Activated naive CD8-positive, alpha-beta T cell treated with anti-CD3 and anti-CD28 coated beads, Interleukin-2, amount 50 U/mL, for 24 hours (primary cell): ENCODE measurements around the gene MCC.
"Not testable (repeated sequence)": the region's sequence is repeated elsewhere in the genome, so short reads cannot be mapped to it uniquely, and the experiment has no call there.

Source experiments
- ATAC-seq: fragments of 150-1000 bp; cut with Tn5 transposase; one replicate; pipeline ENCODE4 v1.10.0; 2021
- DNase-seq: peaks from one replicate; pipeline ENCODE4 v3.0.0; 2021
- H3K27ac Mint-ChIP-seq: one replicate; pipeline ENCODE4 v1.8.0; 2021; ENCODE audit warnings: mild to moderate bottlenecking, mixed read lengths
- H3K27me3 Mint-ChIP-seq: one replicate; pipeline ENCODE4 v1.8.0; 2021; ENCODE audit warnings: mixed read lengths
- H3K36me3 Mint-ChIP-seq: one replicate; pipeline ENCODE4 v1.8.0; 2021; ENCODE audit warnings: low read depth, mixed read lengths
- H3K4me1 Mint-ChIP-seq: one replicate; pipeline ENCODE4 v1.8.0; 2021; ENCODE audit warnings: mixed read lengths
- H3K4me3 Mint-ChIP-seq: one replicate; pipeline ENCODE4 v1.8.0; 2021; ENCODE audit warnings: mild to moderate bottlenecking, moderate library complexity, mixed read lengths
- H3K9me3 Mint-ChIP-seq: one replicate; pipeline ENCODE4 v1.8.0; 2021; ENCODE audit warnings: mixed read lengths

The MCC gene

DNA sequence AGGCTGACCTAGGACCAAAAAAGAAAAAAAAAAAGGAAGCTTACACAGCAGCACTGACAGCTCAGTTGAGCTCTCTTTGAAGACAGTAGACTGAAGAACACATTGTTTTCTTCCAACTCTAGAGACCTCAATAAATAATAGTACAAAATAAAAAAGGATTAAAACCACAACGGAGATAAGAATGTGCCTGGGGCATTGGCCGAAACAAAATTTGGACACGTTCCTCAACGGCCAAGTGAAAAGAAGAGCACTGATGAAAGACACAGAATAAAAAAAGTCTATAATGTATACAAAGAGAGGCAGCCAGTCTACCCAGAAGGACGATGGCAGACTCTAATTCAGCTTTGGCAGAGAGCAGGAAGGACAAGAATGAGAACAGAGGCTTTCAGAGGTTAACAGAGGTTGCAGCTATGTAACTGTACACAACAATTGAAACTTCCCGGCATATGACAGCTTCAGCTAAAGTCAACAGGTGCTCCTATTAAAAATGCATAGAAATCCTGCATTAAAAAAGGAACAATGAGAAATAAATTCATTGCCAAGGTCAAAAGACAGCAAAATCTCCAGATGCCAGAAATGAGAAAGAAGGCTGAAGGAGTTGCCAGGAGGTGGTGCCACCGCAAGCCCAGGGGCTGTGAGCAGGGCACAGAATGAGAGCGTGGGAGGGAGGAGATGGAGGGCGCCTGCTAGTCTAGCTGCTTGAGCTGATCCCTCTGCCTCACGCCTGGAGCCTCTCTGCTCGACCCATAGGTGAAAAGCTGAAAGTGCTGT is 397.7 kb downstream of the MCC start:
- H3K27me3 Mint-ChIP-seq: peaks cover 3% of the 10 kb centered on the region
- peak; percentile 47 for ATAC-seq
- no peaks in the 10 kb centered on the region for H3K9me3 Mint-ChIP-seq
- peak; percentile 15 for DNase-seq
- H3K4me3 Mint-ChIP-seq: no peak overlapping the region
- H3K27ac Mint-ChIP-seq: no peak overlapping the region
- H3K36me3 Mint-ChIP-seq: no peaks in the 10 kb centered on the region
- H3K4me1 Mint-ChIP-seq: peaks cover 13% of the 10 kb centered on the region

DNA sequence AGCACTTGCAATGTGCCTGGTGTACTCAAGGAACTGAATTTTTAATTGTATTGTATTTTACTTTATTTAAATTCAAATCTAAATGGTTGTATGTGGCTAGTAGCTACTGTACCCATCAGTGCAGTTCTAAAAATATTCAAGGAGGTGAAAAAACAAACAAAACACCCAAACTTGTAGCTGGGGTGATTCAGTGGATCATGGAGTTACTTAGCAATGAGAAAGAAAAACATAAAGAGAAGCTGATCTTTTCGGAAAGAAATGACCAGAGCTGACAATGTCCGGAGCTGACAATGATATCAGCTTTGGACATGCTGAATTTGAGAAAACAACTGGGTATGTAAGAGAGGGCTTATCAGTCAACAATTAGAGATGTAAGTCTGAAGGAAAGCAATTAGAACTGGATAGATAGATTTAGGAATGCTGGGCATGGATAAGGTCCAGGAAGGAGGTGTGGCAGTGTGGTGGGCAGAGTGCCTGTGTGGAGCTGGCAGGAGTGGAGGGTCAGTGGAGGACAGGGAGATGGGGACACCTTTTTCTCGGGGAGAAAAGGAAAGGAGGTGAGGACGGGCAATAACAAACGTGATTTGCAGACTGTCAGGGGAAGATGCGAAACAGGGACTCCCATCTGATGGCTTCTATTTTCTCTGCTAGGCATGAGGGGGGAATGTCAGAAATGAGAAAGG is 398.5 kb downstream of the MCC start:
- no peak overlapping the region for H3K4me3 Mint-ChIP-seq
- DNase-seq (no peak), ATAC-seq (no peak)
- H3K4me1 Mint-ChIP-seq: peaks cover 13% of the 10 kb centered on the region
- no peak overlapping the region for H3K27ac Mint-ChIP-seq
- H3K9me3 Mint-ChIP-seq: no peaks in the 10 kb centered on the region
- peaks cover 3% of the 10 kb centered on the region for H3K27me3 Mint-ChIP-seq
- no peaks in the 10 kb centered on the region for H3K36me3 Mint-ChIP-seq

DNA sequence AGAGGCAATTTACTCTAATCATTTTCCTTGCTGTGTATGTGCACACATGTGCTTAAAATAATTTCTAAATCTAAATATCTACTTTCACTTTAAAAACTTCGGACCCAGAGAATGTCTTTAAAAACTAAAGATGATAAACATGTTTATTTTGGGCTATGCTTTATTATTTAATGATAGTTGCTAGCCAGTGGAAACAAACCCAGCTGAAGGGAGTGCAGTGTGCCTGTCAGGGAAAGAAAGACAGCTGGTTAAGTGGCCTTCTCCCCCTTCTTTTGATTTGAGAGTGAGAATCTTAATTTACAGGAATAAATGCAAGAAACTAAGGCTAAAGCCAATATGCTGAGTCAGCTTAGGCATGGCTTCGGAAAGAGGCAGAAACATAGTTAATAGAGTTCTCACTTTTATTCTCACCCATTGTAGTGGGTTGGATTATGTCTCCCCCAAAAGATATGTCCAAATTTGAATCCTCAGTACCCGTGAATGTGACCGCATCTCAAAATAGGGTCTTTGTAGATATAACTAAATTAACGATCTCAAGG is 400.2 kb downstream of the MCC start:
- no peak overlapping the region for H3K27ac Mint-ChIP-seq
- no peak for DNase-seq
- peaks cover 3% of the 10 kb centered on the region for H3K27me3 Mint-ChIP-seq
- ATAC-seq: no peak
- no peaks in the 10 kb centered on the region for H3K36me3 Mint-ChIP-seq
- no peak overlapping the region for H3K4me3 Mint-ChIP-seq
- H3K9me3 Mint-ChIP-seq: no peaks in the 10 kb centered on the region
- H3K4me1 Mint-ChIP-seq: peaks cover 13% of the 10 kb centered on the region

DNA sequence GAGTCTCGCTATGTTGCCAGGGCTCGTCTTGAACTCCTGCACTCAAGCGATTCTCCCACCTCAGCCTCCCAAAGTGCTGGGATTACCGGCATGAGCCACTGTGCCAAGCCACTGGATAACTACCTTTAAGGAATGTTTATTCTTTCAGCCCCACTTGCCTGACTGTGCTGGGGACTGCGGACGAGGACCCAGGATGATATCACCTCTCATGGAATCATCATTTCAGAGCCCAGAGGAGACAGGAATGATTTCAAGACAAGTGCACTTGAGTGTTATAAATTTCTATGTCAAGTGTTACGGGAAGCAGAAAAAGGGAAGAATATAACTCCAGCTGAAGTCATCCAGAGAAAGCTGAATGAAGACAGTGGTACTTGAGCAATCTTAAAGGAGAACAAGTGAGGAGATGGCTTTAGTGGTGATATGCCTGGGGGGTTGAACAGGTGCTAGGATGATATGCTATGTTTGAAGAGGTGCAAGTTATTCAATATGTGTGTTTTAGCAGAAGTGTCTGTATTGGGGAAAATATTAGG is 402.3 kb downstream of the MCC start:
- DNase-seq (no peak), ATAC-seq (no peak)
- Mint-ChIP-seq H3K36me3 (peaks cover 5% of the 10 kb centered on the region), H3K4me3 (no peak overlapping the region), H3K4me1 (peaks cover 10% of the 10 kb centered on the region), H3K27me3 (peaks cover 3% of the 10 kb centered on the region), H3K27ac (no peak overlapping the region), H3K9me3 (no peaks in the 10 kb centered on the region)

DNA sequence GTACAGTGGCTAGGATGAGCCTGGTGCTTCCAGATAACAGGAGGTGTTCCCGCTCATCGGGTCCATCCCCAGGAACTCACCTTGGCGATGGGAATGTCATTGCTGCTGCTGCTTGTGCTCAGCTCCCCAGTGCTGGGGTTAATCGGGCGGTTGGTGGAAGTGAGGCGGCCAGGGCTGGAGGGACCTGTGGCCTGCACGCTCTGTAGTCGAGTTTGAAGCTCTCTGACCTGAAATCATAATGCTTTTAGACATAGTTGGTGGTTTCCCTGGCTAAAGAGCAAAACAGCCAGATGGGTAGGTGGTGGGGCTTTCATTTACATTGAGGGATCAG is 403.2 kb downstream of the MCC start:
- Mint-ChIP-seq H3K4me1 (peaks cover 4% of the 10 kb centered on the region), H3K36me3 (peaks cover 5% of the 10 kb centered on the region), H3K27me3 (peaks cover 3% of the 10 kb centered on the region), H3K4me3 (no peak overlapping the region), H3K9me3 (no peaks in the 10 kb centered on the region), H3K27ac (no peak overlapping the region)
- DNase-seq (no peak), ATAC-seq (no peak)

DNA sequence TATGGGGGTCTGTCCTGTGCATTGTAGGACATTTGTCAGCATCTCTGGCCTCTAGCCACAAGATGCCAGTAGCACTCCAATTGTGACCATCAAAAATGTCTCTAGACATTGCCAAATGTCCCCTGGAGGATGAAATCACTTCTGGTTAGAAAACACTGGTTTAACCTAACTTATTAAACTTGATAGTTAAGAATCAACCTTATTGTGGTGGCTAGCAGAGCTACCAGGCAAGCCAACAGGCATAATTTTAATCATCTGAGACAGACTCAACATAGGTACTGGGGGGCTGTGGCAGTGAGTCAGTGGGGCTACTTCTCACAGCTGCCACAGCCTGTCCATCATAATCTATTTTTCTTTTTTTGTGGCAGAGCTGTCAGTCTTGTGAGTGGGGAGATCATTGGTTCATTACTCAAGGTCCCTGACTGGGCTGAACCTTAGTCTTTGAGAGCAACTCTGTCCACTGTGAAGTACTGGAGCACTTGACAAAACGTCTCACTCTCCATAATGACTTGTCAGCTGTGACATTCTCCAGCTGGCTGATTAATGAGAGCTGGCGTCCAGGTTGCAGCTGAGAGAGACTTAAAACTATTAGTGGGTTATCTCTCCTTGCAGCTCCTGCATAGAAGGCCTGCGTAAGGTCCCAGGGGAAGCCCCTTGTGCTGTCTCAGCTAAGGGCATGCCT is 403.7 kb downstream of the MCC start:
- DNase-seq: no peak
- Mint-ChIP-seq H3K4me3 (no peak overlapping the region), H3K36me3 (peaks cover 5% of the 10 kb centered on the region), H3K9me3 (no peaks in the 10 kb centered on the region), H3K27ac (no peak overlapping the region), H3K4me1 (no peaks in the 10 kb centered on the region), H3K27me3 (no peaks in the 10 kb centered on the region)
- peak; percentile 20 for ATAC-seq

DNA sequence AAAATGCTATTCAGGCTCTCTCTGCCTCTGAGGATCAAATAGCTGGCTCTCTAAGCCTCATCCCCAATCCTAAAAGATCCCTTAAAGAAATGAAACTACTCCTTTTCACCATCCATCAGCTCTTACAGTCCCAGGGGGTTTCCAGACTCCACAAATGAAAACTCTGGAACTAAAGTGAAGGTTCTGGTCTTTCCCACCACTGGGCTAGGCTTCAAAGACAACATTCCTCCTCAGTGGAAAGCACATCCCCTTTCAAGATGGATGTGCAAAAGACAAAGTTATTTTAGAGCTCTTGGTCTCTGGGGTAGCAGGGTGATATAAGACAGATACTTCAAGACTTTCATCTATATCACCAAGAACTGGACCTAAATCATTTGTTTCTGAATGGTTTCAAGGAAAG is 404.8 kb downstream of the MCC start:
- H3K36me3 Mint-ChIP-seq: peaks cover 6% of the 10 kb centered on the region
- no peaks in the 10 kb centered on the region for H3K27me3 Mint-ChIP-seq
- ATAC-seq (no peak), DNase-seq (no peak)
- no peak overlapping the region for H3K4me3 Mint-ChIP-seq
- no peaks in the 10 kb centered on the region for H3K4me1 Mint-ChIP-seq
- H3K9me3 Mint-ChIP-seq: no peaks in the 10 kb centered on the region
- H3K27ac Mint-ChIP-seq: no peak overlapping the region

DNA sequence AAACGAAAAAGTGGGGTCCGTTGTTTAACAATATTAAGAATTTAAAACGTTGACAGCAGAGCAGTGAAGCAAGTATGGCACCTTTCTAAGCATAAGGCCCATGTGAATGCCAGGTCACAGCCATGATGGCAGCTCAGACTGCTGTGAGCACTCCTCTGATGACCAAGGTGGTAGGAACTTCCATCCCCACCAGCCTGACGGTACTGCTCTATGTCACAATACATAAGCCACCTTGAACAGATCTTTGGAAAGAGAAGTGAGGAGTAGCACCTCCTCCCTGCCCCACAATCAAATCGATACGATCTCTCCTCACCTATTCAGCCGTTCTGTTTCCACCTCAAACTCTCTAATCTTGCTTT is 405.7 kb downstream of the MCC start:
- H3K27me3 Mint-ChIP-seq: no peaks in the 10 kb centered on the region
- no peak for ATAC-seq
- H3K36me3 Mint-ChIP-seq: peaks cover 6% of the 10 kb centered on the region
- H3K4me3 Mint-ChIP-seq: no peak overlapping the region
- no peaks in the 10 kb centered on the region for H3K9me3 Mint-ChIP-seq
- no peaks in the 10 kb centered on the region for H3K4me1 Mint-ChIP-seq
- no peak overlapping the region for H3K27ac Mint-ChIP-seq
- no peak for DNase-seq

DNA sequence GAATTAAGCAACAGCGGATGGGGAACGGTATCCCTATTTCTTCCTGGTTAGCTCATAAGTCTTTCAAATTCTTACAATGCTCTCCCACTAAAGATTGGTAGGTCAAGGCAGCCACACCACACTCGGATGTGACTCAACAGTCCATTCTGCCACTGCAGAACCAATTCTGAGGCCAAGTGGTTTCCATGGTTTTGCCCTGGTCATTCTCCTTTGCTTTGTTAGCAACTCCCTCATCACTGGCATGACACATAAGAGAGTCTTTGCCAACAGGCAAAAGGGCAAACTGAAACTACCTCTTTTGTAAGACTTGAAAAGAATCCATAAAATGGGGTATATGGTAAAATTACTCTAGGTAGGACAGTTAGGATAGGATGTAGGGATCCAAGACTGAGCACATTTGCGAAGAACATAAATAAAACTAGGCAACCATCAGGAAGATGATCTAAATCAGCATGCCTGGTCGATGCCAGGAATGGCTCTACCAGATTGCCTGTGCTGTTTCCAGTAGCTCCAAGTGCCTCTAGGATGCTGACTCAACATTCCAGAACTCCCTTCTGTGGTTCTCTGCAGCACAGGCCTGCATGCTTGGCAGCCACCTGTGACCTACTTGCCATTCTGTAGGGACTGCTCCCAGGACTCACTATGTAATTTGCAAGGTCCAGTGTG is 406.2 kb downstream of the MCC start:
- ATAC-seq (no peak), DNase-seq (no peak)
- no peak overlapping the region for H3K4me3 Mint-ChIP-seq
- no peaks in the 10 kb centered on the region for H3K4me1 Mint-ChIP-seq
- no peak overlapping the region for H3K27ac Mint-ChIP-seq
- H3K36me3 Mint-ChIP-seq: peaks cover 6% of the 10 kb centered on the region
- no peaks in the 10 kb centered on the region for H3K9me3 Mint-ChIP-seq
- no peaks in the 10 kb centered on the region for H3K27me3 Mint-ChIP-seq

DNA sequence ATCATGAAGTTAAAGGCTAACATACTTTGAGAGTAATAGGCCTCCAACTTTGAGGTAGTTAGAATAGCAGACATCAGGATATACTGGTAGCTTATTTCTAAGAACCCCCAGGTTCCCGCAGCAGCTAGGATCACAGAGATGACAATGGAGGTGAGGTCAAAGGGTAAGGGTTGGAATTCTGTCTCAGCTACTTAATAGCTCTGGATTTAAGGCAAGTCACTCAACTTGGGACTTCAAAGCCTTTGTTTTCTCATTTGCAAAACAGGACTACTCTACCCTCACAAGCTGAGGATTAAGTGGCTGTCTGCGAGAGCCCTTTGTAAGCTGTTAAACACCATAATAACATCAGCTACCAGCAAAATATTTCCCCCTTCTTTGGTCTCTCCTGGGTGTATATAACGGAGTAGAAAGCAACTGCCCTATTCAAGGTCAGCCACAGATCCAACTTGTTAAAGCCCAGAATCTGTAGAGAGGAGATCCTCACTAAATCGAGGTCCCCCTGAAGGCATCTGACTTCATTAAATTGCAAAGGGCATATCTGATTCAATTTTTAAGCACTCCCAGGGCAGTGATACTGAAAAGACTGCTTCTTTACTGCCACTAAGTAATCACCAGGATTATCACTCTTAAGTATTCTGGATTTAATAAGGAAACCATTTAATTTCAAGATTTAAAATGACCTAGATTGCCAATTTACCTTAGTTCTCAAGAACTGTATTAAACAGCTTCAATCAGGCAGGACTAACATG is 407.0 kb downstream of the MCC start:
- DNase-seq: no peak
- no peak overlapping the region for H3K4me3 Mint-ChIP-seq
- no peak for ATAC-seq
- no peaks in the 10 kb centered on the region for H3K4me1 Mint-ChIP-seq
- H3K27ac Mint-ChIP-seq: no peak overlapping the region
- no peaks in the 10 kb centered on the region for H3K9me3 Mint-ChIP-seq
- no peaks in the 10 kb centered on the region for H3K27me3 Mint-ChIP-seq
- H3K36me3 Mint-ChIP-seq: peaks cover 6% of the 10 kb centered on the region

DNA sequence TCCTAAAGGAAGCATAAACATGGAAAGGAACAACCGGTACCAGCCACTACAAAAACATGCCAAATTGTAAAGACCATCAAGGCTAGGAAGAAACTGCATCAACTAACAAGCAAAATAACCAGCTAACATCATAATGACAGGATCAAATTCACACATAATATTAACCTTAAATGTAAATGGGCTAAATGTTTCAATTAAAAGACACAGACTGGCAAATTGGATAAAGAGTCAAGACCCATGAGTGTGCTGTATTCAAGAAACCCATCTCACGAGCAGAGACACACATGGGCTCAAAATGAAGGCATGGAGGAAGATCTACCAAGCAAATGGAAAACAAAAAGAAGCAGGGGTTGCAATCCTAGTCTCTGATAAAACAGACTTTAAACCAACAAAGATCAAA is 411.6 kb downstream of the MCC start:
- not testable (repeated sequence) for ATAC-seq, H3K36me3 Mint-ChIP-seq, DNase-seq, H3K27ac Mint-ChIP-seq, H3K27me3 Mint-ChIP-seq, H3K9me3 Mint-ChIP-seq, H3K4me3 Mint-ChIP-seq
- peaks cover 18% of the 10 kb centered on the region for H3K4me1 Mint-ChIP-seq

DNA sequence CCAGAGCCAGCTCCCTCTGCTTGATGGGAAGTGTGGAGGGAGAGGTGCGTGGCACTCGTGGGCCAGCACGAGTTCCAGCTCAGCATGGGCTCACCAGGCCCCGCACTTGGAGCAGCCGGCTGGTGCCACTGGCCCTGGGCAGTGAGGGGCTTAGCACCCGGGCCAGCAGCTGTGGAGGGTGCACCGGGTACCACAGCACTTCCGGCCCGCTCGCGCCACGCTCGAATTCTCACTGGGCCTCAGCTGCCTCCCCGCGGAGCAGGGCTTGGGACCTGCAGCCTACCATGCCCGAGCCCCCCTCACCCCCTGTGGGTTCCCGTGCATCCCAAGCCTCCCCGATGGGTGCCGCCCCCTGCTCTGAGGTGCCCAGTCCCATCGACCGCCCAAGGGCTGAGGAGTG is 413.2 kb downstream of the MCC start:
- H3K27me3 Mint-ChIP-seq: no peaks in the 10 kb centered on the region
- H3K27ac Mint-ChIP-seq: no peak overlapping the region
- H3K9me3 Mint-ChIP-seq: no peaks in the 10 kb centered on the region
- H3K36me3 Mint-ChIP-seq: peaks cover 2% of the 10 kb centered on the region
- H3K4me3 Mint-ChIP-seq: no peak overlapping the region
- no peak for ATAC-seq
- peaks cover 18% of the 10 kb centered on the region for H3K4me1 Mint-ChIP-seq
- DNase-seq: no peak

DNA sequence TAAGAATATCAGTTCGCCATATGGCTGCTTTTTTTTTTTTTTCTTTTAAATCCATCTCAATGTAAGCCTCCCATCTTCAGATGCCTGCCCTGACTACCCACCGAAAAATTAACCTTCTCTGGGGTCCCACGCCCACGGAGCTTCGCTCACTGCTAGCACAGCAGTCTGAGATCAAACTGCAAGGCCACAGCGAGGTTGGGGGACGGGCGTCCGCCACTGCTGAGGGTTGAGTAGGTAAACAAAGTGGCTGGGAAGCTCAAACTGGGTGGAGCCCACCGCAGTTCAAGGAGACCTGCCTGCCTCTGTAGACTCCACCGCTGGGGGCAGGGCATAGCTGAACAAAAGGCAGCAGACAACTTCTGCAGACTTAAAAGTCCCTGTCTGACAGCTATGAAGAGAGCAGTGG is 414.6 kb downstream of the MCC start:
- not testable (repeated sequence) for H3K36me3 Mint-ChIP-seq, H3K4me3 Mint-ChIP-seq, ATAC-seq, H3K27ac Mint-ChIP-seq, H3K27me3 Mint-ChIP-seq, H3K9me3 Mint-ChIP-seq
- peaks cover 18% of the 10 kb centered on the region for H3K4me1 Mint-ChIP-seq
- DNase-seq: peak; percentile 4

DNA sequence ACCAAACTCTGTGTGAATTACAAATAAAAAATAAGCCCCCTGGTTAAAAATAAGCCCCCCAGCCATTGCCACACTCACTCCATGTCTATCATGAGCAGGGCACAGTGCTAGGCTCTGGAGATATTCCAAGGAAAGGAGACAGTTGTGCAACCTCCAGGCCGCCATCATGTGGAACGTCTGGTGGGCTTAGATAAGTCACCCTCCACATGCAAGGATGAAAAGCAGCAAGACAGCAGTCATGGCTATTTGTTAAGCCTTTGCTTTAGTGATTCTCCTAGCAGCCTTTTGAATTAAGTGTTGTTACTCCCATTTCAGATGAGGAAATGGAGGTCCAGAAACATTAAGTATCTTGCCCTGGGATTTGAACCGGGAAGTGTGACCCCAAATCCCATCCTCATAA is 416.9 kb downstream of the MCC start:
- H3K4me3 Mint-ChIP-seq: no peak overlapping the region
- ATAC-seq: no peak
- H3K27ac Mint-ChIP-seq: no peak overlapping the region
- no peaks in the 10 kb centered on the region for H3K27me3 Mint-ChIP-seq
- H3K4me1 Mint-ChIP-seq: peaks cover 18% of the 10 kb centered on the region
- H3K36me3 Mint-ChIP-seq: no peaks in the 10 kb centered on the region
- no peak for DNase-seq
- no peaks in the 10 kb centered on the region for H3K9me3 Mint-ChIP-seq
